Right ventricle myocardium inferior (tissue), 1 donor: Measurements from ENCODE around the gene CATSPERD. TPM values are rescaled to one million over a fixed set of nuclear protein-coding genes. Genes with fewer than 3 reads are reported as not detected.
"Not testable (repeated sequence)": the region's sequence is repeated elsewhere in the genome, so short reads cannot be mapped to it uniquely, and the experiment has no call there.

ENCODE experiments used
- ATAC-seq: fragments of 200-7000 bp; cut with Tn5 transposase; one replicate; pipeline ENCODE4 v1.9.1; 2020; ENCODE audit warnings: mild to moderate bottlenecking, moderate library complexity
- DNase-seq: peaks from one replicate; pipeline ENCODE4 v3.0.0; 2021; ENCODE audit errors: missing footprints
- intact Hi-C: fragments of 100-400 bp; cut with DNase I; formaldehyde crosslinking; loops from one replicate; pipeline ENCODE4 v1.11.0; 2022
- total RNA-seq: library from RNA; stranded (reverse); fragmentation: NEBNext Ultra II Directional; extraction: Animal tissue kit (Norgen Biotek cat#: 25700); gene quantifications from one replicate; pipeline ENCODE4 v1.2.1, GENCODE V29; 2021
- donor health status: DM: no; HTN: yes; CAD: no; lungs with severe emphysema.

Gene CATSPERD
- total RNA-seq, 1 donor from 2014 or later: not detected

GRCh38 chr19:5682107-5682482, 38.3 kb upstream of the CATSPERD start:
- DNase-seq: no peak
- ATAC-seq: no peak
- intact Hi-C loops: loop anchor here (5.0 kb wide), 1 partner anchor 40 kb away; the partner anchor contains the start of genes CATSPERD and LONP1

- ATAC-seq (no peak), DNase-seq (no peak)
- intact Hi-C loops: loop anchor here (5.0 kb wide), 1 partner anchor 39 kb away; the partner anchor contains the start of genes CATSPERD and LONP1
Measured at GRCh38 chr19:5683177-5683886, 37.1 kb upstream of the CATSPERD start.

GRCh38 chr19:5684694-5685430, 35.6 kb upstream of the CATSPERD start:
- DNase-seq (peak; percentile 17), ATAC-seq (no peak)
- intact Hi-C loops: loop anchor here (5.0 kb wide), 1 partner anchor 37 kb away; the partner anchor contains the start of genes CATSPERD and LONP1

- intact Hi-C loops: no loop called here
- DNase-seq (peak; percentile 81), ATAC-seq (no peak)
Measured at GRCh38 chr19:5686326-5686646, 34.2 kb upstream of the CATSPERD start.

GRCh38 chr19:5686647-5687359, 33.6 kb upstream of the CATSPERD start:
- DNase-seq (peak; percentile 99), ATAC-seq (peak; percentile 87)
- intact Hi-C loops: no loop called here

GRCh38 chr19:5687360-5688198, 32.9 kb upstream of the CATSPERD start:
- intact Hi-C loops: no loop called here
- ATAC-seq (no peak), DNase-seq (peak; percentile 79)

- ATAC-seq, DNase-seq, intact Hi-C loops: not testable (repeated sequence)
Measured at GRCh38 chr19:5688262-5688881, 32.1 kb upstream of the CATSPERD start.

GRCh38 chr19:5690125-5690954, 30.1 kb upstream of the CATSPERD start, which contains the start of gene RPL36:
Gene RPL36, plus strand, starts transcription at chr19:5690295. Its CDS starts 213 bp downstream, at chr19:5690508.
- ATAC-seq (peak; percentile 81), DNase-seq (peak; percentile 99)

GRCh38 chr19:5690955-5691821, 29.2 kb upstream of the CATSPERD start:
- ATAC-seq (peak; percentile 20), DNase-seq (peak; percentile 86)
- intact Hi-C loops: loop anchor here (2.0 kb wide), 1 partner anchor 28 kb away; no protein-coding TSS in a partner anchor

More at GRCh38 chr19:5690125-5690954, 30.1 kb upstream of the CATSPERD start, which contains the start of gene RPL36:
- intact Hi-C loops: loop anchor here (2.0 kb wide), 1 partner anchor 28 kb away; no protein-coding TSS in a partner anchor

- DNase-seq: no peak
- ATAC-seq: no peak
Measured at GRCh38 chr19:5691822-5692722, 28.4 kb upstream of the CATSPERD start.

GRCh38 chr19:5692723-5693194, 27.7 kb upstream of the CATSPERD start:
- DNase-seq (no peak), ATAC-seq (no peak)
- intact Hi-C loops: no loop called here

More at GRCh38 chr19:5691822-5692722, 28.4 kb upstream of the CATSPERD start:
- intact Hi-C loops: loop anchor here (2.0 kb wide), 1 partner anchor 27 kb away; no protein-coding TSS in a partner anchor

GRCh38 chr19:5693195-5694166, 27.0 kb upstream of the CATSPERD start:
- intact Hi-C loops: no loop called here
- ATAC-seq (no peak), DNase-seq (no peak)

- intact Hi-C loops: no loop called here
- no peak for ATAC-seq
- DNase-seq: no peak
Measured at GRCh38 chr19:5694167-5694955, 26.1 kb upstream of the CATSPERD start.
